NCI-H1436 (cell line): ENCODE results near the gene ABHD3.
"Not testable (repeated sequence)": the region's sequence is repeated elsewhere in the genome, so short reads cannot be mapped to it uniquely, and the experiment has no call there.

ENCODE experiments used
- DNase-seq: peaks from one replicate; lab custom pipeline; 2025; lab: John Stamatoyannopoulos, UW

The ABHD3 gene

GRCh38 chr18:21703241-21703820 is 1.2 kb downstream of the ABHD3 start:
- DNase-seq: no peak

GRCh38 chr18:21702602-21703001 is 2.0 kb downstream of the ABHD3 start:
- no peak for DNase-seq

GRCh38 chr18:21701621-21702020 is 3.0 kb downstream of the ABHD3 start:
- no peak for DNase-seq

- DNase-seq: no peak
Measured at GRCh38 chr18:21700528-21701075, 4.0 kb downstream of the ABHD3 start.

GRCh38 chr18:21693322-21693721 is 11.3 kb downstream of the ABHD3 start:
- no peak for DNase-seq

GRCh38 chr18:21689736-21690135 is 14.8 kb downstream of the ABHD3 start:
- DNase-seq: no peak

GRCh38 chr18:21686282-21687105 is 18.1 kb downstream of the ABHD3 start:
- no peak for DNase-seq

- DNase-seq: not testable (repeated sequence)
Measured at GRCh38 chr18:21685556-21685981, 19.0 kb downstream of the ABHD3 start.

- DNase-seq: no peak
Measured at GRCh38 chr18:21684731-21685130, 19.8 kb downstream of the ABHD3 start.

- DNase-seq: no peak
Measured at GRCh38 chr18:21682371-21683051, 22.1 kb downstream of the ABHD3 start.

- DNase-seq: no peak
Measured at GRCh38 chr18:21680161-21680560, 24.4 kb downstream of the ABHD3 start.

- DNase-seq: no peak
Measured at GRCh38 chr18:21678859-21679258, 25.7 kb downstream of the ABHD3 start.

GRCh38 chr18:21675354-21675753 is 29.2 kb downstream of the ABHD3 start:
- not testable (repeated sequence) for DNase-seq

GRCh38 chr18:21672521-21673267 is 31.9 kb downstream of the ABHD3 start:
- DNase-seq: no peak

GRCh38 chr18:21669736-21670285 is 34.8 kb downstream of the ABHD3 start:
- DNase-seq: no peak

- no peak for DNase-seq
Measured at GRCh38 chr18:21664069-21664468, 40.5 kb downstream of the ABHD3 start.

GRCh38 chr18:21663578-21663977 is 41.0 kb downstream of the ABHD3 start:
- DNase-seq: no peak

- no peak for DNase-seq
Measured at GRCh38 chr18:21662581-21662980, 42.0 kb downstream of the ABHD3 start.

GRCh38 chr18:21660078-21660477 is 44.5 kb downstream of the ABHD3 start:
- no peak for DNase-seq

- no peak for DNase-seq
Measured at GRCh38 chr18:21656402-21656801, 48.2 kb downstream of the ABHD3 start.

- DNase-seq: no peak
Measured at GRCh38 chr18:21653361-21653760, 51.2 kb downstream of the ABHD3 start.

GRCh38 chr18:21652073-21652472 is 52.5 kb downstream of the ABHD3 start:
- no peak for DNase-seq
